ENCODE results near the gene RNF207.

Gene RNF207

DNA sequence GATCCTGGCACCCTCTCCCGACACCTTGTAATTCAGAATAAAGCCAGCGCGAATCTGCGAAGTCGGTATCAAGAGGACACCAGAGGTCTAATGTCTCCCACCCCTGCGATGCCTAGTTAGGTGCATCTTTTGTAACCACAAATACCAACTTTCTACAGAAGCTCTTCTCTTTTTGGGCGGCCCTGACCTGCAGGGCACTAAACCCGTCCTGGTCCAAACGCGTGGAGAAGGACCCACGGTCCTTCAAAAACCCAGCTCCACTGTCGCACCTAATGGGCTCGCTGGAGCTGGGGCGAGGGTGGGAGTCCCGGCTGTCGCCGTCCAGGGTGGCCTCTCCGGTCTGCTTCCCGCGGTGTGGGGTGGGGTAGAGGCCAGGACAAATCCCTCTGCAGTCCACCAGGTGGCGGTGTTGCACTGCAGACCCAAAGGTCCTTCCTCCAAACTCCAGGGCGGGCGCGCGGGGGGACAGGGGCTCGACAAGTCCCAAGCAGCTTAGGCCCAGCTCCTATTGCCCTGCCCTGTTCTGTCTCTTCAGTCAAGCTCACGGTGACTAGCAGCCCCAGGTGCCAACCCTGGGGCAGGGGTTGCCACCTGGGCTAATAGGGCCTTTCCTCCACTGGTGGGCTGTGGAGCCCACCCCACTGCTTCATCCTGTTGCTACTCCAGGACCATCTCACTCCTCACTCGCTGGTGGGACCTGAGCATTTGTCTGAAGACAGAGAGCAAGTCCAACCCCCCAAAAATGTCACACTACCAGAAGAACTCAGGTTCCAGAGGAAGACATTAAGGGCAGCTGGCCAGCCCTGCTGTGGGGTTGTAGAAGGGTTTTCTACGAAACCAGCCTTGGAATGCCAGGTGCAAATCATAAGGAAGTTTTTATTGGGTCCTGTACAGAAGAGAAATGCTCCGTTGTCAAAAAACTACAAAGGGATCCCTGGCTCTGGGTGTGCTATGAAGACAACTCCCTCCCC lies 40.9 kb downstream of the RNF207 start:
- Histone ChIP-seq H3K9me3 (ENCODE audit: control insufficient read depth, insufficient read depth, low read length) (no peaks in the 10 kb centered on the region), H3K4me3 (ENCODE audit: low read depth, low read length) (peak overlapping the region; percentile 69), H3K27me3 (ENCODE audit: control insufficient read depth, insufficient read depth, low read length) (peaks cover 58% of the 10 kb centered on the region), H3K36me3 (ENCODE audit: control insufficient read depth, insufficient read depth, low read length) (no peaks in the 10 kb centered on the region), H3K27ac (ENCODE audit: low read depth, low read length) (peak overlapping the region; percentile 46), H3K4me1 (ENCODE audit: control insufficient read depth, insufficient read depth, low read length) (peaks cover 13% of the 10 kb centered on the region; the same call in 1 of the 2 replicates), H3K9ac (ENCODE audit: low read depth, low read length) (no peak overlapping the region; the same call in 1 of the 2 replicates)

DNA sequence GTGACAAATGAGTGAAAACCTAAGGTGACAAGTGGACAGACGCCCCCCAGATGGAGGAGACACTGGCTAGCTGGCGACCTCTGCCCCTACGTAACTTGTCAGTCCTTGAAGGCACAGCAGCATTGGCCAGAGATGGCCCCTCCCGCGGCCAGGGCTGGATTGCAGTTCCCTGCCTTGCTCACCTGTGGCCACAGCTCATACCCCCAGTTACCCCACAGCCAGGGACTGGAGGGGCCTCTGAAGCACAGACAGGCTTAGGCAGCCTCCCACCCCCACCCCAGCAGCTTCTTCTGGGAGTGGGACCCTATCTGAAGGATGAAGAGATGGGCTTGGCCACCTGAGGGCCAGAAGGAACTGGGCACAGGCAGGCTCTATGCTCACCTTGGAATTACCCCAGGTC lies 41.7 kb downstream of the RNF207 start:
- H3K4me3 ChIP-seq (ENCODE audit: low read depth, low read length): no peak overlapping the region
- no peaks in the 10 kb centered on the region for H3K36me3 ChIP-seq (ENCODE audit: control insufficient read depth, insufficient read depth, low read length)
- H3K4me1 ChIP-seq (ENCODE audit: control insufficient read depth, insufficient read depth, low read length): peaks cover 13% of the 10 kb centered on the region; the same call in 1 of the 2 replicates
- H3K9me3 ChIP-seq (ENCODE audit: control insufficient read depth, insufficient read depth, low read length): no peaks in the 10 kb centered on the region
- H3K9ac ChIP-seq (ENCODE audit: low read depth, low read length): no peak overlapping the region
- no peak overlapping the region for H3K27ac ChIP-seq (ENCODE audit: low read depth, low read length)
- H3K27me3 ChIP-seq (ENCODE audit: control insufficient read depth, insufficient read depth, low read length): peaks cover 66% of the 10 kb centered on the region

- H3K27me3 ChIP-seq (ENCODE audit: control insufficient read depth, insufficient read depth, low read length): peaks cover 60% of the 10 kb centered on the region
- no peak overlapping the region for H3K9ac ChIP-seq (ENCODE audit: low read depth, low read length)
- H3K27ac ChIP-seq (ENCODE audit: low read depth, low read length): no peak overlapping the region
- H3K4me1 ChIP-seq (ENCODE audit: control insufficient read depth, insufficient read depth, low read length): peaks cover 9% of the 10 kb centered on the region; the same call in 1 of the 2 replicates
- no peaks in the 10 kb centered on the region for H3K36me3 ChIP-seq (ENCODE audit: control insufficient read depth, insufficient read depth, low read length)
- no peak overlapping the region for H3K4me3 ChIP-seq (ENCODE audit: low read depth, low read length)
- no peaks in the 10 kb centered on the region for H3K9me3 ChIP-seq (ENCODE audit: control insufficient read depth, insufficient read depth, low read length)
Measured at GRCh38 chr1:6248161-6248776, 42.4 kb downstream of the RNF207 start.

DNA sequence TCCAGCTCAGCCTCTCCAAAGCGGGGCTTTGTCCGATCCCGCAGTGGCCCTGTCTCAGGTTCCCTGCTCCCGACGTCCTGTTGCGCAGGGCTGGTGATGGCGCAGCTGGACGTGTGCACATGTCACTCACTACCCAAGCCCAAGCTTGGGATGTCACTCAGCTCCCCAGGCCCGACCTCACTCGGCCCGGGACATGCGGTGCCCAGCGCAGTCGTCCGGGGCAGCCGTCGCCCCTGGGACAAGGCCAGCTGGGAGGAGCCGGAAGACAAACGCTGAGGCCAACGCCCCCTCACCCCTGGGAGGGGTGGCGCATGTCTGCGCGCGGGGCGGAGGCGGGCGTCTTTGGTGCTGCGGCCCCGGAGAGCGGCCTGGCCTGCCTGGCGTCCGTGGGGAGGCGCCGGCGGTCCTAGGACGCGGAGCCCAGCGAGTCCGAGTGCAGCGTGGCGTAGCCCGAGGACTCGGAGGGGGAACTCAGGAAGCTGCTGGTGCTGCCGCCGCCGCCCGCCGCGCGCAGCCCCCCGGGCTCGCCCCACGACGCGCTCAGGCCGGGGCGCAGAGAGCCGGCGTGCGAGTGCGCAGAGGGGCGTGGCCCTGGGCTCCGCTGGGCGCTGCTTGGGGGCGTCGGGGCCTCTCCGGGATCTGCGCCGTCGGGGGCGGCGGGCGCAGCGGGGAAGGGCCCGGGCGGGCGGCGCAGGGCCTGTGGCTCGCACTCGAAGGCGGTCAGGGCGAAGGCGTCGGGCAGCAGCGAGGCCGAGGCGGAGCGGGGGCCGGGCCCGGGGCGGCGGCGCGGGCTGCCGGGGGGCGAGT lies 43.2 kb downstream of the RNF207 start:
- H3K9ac ChIP-seq (ENCODE audit: low read depth, low read length): no peak overlapping the region
- no peak overlapping the region for H3K27ac ChIP-seq (ENCODE audit: low read depth, low read length)
- H3K9me3 ChIP-seq (ENCODE audit: control insufficient read depth, insufficient read depth, low read length): no peaks in the 10 kb centered on the region
- H3K36me3 ChIP-seq (ENCODE audit: control insufficient read depth, insufficient read depth, low read length): no peaks in the 10 kb centered on the region
- H3K4me1 ChIP-seq (ENCODE audit: control insufficient read depth, insufficient read depth, low read length): peaks cover 4% of the 10 kb centered on the region; the same call in 1 of the 2 replicates
- H3K27me3 ChIP-seq (ENCODE audit: control insufficient read depth, insufficient read depth, low read length): peaks cover 56% of the 10 kb centered on the region
- H3K4me3 ChIP-seq (ENCODE audit: low read depth, low read length): peak overlapping the region; percentile 45; the same call in 1 of the 2 replicates

DNA sequence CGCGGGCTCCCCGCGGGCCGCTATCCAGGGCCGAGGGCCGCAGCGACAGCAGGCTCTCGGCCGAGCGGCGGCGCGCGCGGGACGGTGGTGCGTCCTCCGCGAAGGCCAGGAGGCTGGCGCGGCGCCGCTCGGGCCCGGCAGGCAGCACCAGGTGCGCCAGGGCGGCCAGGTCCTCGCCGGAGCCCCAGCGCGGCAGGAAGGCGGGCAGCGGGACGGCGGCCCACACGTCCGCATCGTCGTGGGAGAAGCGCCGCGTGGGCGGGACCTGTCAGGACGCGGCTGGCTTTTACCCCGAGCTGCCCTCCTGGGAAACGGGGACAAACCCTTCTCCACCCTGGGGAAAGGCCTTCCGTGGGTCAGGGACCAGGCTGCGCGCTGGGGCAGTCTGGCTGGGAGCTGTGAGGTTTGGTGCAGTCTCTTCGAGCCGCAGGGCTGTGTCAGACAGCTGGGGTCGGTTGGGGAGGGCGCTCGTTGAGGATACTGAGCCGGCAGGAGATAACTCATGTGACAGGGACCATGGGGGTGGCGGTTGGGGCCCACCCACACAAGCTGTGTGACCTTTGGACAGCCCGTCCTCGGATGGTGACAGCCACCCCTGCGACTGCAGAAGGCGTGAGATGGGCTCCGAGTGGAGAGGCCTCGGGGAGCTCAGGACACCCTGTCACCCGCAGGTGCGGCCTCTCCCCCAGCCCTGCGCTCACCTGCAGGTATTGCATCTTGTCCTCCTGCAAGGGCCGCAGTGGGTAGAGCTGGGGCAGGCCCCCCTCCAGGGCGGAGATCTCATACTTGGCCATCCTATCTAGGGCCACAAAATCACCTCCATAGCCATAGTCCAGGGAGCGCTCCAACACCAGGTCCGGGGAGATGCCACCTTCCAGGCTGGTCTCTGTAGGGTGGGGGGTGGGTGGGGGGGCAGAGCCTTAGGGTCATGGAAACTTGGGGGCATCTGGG lies 44.1 kb downstream of the RNF207 start:
- no peak overlapping the region for H3K27ac ChIP-seq (ENCODE audit: low read depth, low read length)
- peaks cover 56% of the 10 kb centered on the region for H3K27me3 ChIP-seq (ENCODE audit: control insufficient read depth, insufficient read depth, low read length)
- H3K9me3 ChIP-seq (ENCODE audit: control insufficient read depth, insufficient read depth, low read length): no peaks in the 10 kb centered on the region
- H3K4me1 ChIP-seq (ENCODE audit: control insufficient read depth, insufficient read depth, low read length): peaks cover 4% of the 10 kb centered on the region; the same call in 1 of the 2 replicates
- H3K9ac ChIP-seq (ENCODE audit: low read depth, low read length): no peak overlapping the region
- H3K4me3 ChIP-seq (ENCODE audit: low read depth, low read length): peak overlapping the region; percentile 45; the same call in 1 of the 2 replicates
- H3K36me3 ChIP-seq (ENCODE audit: control insufficient read depth, insufficient read depth, low read length): peaks cover 3% of the 10 kb centered on the region; the same call in 1 of the 2 replicates

- no peaks in the 10 kb centered on the region for H3K9me3 ChIP-seq (ENCODE audit: control insufficient read depth, insufficient read depth, low read length)
- peaks cover 56% of the 10 kb centered on the region for H3K27me3 ChIP-seq (ENCODE audit: control insufficient read depth, insufficient read depth, low read length)
- no peak overlapping the region for H3K9ac ChIP-seq (ENCODE audit: low read depth, low read length)
- H3K36me3 ChIP-seq (ENCODE audit: control insufficient read depth, insufficient read depth, low read length): peaks cover 3% of the 10 kb centered on the region; the same call in 1 of the 2 replicates
- no peak overlapping the region for H3K4me3 ChIP-seq (ENCODE audit: low read depth, low read length)
- H3K4me1 ChIP-seq (ENCODE audit: control insufficient read depth, insufficient read depth, low read length): peaks cover 4% of the 10 kb centered on the region; the same call in 1 of the 2 replicates
- H3K27ac ChIP-seq (ENCODE audit: low read depth, low read length): no peak overlapping the region
Measured at GRCh38 chr1:6251233-6251632, 45.3 kb downstream of the RNF207 start.

GRCh38 chr1:6251681-6252373 lies 45.9 kb downstream of the RNF207 start:
- Histone ChIP-seq H3K9me3 (ENCODE audit: control insufficient read depth, insufficient read depth, low read length) (no peaks in the 10 kb centered on the region), H3K27ac (ENCODE audit: low read depth, low read length) (no peak overlapping the region), H3K4me1 (ENCODE audit: control insufficient read depth, insufficient read depth, low read length) (peaks cover 4% of the 10 kb centered on the region; the same call in 1 of the 2 replicates), H3K27me3 (ENCODE audit: control insufficient read depth, insufficient read depth, low read length) (peaks cover 56% of the 10 kb centered on the region), H3K9ac (ENCODE audit: low read depth, low read length) (no peak overlapping the region), H3K36me3 (ENCODE audit: control insufficient read depth, insufficient read depth, low read length) (peaks cover 3% of the 10 kb centered on the region; the same call in 1 of the 2 replicates), H3K4me3 (ENCODE audit: low read depth, low read length) (no peak overlapping the region)

DNA sequence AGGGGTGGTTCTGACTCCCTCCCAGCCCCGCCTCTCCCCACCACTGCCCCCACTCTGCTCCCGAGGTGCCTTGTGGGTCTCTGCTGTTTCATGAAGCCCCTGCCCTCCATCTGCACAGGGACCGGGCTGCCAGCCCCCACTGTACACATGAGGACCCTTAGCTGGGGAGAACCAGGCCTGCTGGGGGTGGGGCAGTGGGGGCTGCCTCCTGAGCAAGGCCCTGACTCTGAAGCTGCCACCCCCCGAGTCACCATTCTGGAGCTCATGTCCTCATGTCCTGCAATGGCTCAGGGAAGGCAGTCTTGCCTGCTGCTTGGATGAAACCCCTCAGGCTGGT lies 46.4 kb downstream of the RNF207 start:
- Histone ChIP-seq H3K36me3 (ENCODE audit: control insufficient read depth, insufficient read depth, low read length) (peaks cover 3% of the 10 kb centered on the region; the same call in 1 of the 2 replicates), H3K9ac (ENCODE audit: low read depth, low read length) (no peak overlapping the region), H3K9me3 (ENCODE audit: control insufficient read depth, insufficient read depth, low read length) (no peaks in the 10 kb centered on the region), H3K27me3 (ENCODE audit: control insufficient read depth, insufficient read depth, low read length) (peaks cover 51% of the 10 kb centered on the region), H3K4me1 (ENCODE audit: control insufficient read depth, insufficient read depth, low read length) (no peaks in the 10 kb centered on the region), H3K4me3 (ENCODE audit: low read depth, low read length) (no peak overlapping the region), H3K27ac (ENCODE audit: low read depth, low read length) (no peak overlapping the region)

DNA sequence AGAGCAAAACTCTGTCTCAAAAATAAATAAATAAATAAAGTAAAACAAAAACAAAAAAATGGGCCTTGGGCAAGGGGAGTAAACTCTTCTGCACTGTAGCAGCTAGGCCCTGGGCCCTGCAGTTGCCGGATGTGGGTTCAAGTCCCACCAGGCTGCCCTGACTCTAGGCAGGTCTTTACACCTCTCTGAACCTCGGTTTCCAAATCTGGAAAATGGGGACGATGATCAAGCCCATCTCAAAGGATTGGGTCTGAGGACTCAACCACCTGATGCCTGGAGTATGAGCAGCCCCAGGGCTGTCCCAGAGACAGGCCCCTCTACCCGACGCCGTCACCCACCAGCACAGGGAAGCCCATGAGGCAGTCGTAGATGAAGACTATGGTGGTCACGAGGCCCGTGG lies 47.5 kb downstream of the RNF207 start:
- Histone ChIP-seq H3K27ac (ENCODE audit: low read depth, low read length) (no peak overlapping the region), H3K36me3 (ENCODE audit: control insufficient read depth, insufficient read depth, low read length) (peaks cover 3% of the 10 kb centered on the region; the same call in 1 of the 2 replicates), H3K27me3 (ENCODE audit: control insufficient read depth, insufficient read depth, low read length) (peaks cover 40% of the 10 kb centered on the region), H3K9ac (ENCODE audit: low read depth, low read length) (no peak overlapping the region), H3K9me3 (ENCODE audit: control insufficient read depth, insufficient read depth, low read length) (no peaks in the 10 kb centered on the region), H3K4me1 (ENCODE audit: control insufficient read depth, insufficient read depth, low read length) (no peaks in the 10 kb centered on the region), H3K4me3 (ENCODE audit: low read depth, low read length) (no peak overlapping the region)

Data from HUES48 (cell line).